ENCODE results near the gene NDUFAF3.

Gene NDUFAF3, protein sequence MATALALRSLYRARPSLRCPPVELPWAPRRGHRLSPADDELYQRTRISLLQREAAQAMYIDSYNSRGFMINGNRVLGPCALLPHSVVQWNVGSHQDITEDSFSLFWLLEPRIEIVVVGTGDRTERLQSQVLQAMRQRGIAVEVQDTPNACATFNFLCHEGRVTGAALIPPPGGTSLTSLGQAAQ

DNA sequence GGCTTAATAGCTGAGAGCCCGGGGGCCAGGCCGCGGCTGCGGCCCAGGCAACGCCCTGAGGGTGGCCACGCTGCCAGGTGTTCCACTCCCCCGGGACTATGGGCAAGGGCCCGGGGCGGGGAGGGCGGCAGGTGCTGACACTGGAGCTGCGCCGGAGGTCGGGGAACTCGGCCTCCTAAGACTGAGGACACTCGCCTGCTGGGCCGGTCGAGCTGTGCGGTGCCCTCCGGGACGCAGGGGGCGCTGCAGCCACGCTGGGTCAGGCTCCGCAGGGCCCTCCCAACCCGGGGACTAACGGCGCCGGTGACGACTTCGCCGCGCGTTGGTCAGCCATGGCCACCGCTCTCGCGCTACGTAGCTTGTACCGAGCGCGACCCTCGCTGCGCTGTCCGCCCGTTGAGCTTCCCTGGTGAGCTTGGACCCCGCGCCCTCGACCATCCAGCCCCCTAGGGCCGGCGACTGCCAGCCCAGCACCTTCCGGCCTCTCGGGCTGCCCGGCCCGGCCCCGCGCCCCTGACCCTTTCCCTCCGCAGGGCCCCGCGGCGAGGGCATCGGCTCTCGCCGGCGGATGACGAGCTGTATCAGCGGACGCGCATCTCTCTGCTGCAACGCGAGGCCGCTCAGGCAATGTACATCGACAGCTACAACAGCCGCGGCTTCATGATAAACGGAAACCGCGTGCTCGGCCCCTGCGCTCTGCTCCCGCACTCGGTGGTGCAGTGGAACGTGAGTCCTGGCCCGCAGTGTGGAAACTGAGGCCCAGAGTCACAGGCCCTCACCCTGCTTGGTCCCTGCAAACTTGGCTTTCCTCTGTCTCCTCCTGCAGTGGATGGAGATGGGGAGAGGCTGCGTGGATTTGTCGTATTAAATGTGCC lies at the start of gene NDUFAF3:
Gene NDUFAF3, plus strand, starts transcription at position 309 of the 875 bp plus-strand sequence. Its CDS starts 24 bp downstream, at position 333.
- DNase-seq (ENCODE audit: low read depth, low spot score): peak; percentile 98

DNA sequence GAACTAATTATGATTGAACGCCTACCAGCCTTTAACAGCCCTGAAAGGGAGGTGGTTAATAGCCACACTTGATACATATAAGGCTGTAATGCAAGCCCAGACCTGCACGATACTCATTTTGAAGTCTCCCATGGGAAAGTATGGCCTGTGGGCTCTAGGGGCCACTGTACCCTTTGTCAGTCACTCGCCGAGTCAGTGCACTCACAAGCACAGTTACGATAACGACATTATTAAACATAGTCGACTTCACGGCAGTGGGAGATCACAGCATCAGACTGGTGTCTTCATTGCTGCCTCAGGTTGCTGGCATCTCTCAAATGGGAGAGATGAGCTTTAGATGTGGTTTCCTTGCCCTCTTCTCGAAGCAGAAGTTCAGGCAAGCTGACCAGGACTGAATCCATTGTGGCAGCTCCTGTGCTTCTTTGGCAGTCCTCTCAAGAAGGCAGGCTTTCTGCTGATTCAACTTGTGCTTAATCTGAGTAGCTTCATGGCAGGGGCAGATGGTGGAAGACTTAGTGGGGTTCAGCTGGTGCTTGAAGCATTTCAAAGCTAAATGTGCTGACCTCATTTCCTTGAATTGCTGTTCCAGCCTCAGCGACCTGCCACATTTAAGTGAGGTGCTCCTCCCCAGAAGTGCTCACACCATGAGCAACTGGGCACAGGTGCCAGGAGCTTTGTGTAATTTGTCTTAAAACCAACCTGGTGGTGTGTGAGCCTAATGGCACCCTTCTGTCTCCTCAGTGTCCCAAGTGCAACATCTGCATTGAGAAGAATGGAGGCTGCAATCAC lies 47.7 kb upstream of the NDUFAF3 start:
- no peak for DNase-seq (ENCODE audit: low read depth, low spot score)

DNA sequence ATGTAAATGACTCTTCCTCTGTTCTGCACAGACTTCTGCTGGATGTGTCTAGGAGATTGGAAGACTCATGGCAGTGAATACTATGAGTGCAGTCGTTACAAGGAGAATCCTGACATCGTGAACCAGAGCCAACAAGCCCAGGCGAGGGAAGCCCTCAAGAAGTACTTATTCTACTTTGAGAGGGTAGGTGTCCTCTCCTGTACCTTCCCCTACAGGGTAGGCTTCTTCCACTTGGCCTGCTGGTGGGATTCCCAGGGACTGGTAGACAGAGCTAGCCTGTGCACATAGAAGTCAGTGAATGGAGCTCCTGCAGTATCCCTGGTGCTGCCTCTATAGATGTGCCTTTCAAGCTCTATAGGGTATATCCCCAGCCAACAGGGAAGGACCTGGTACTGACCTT lies 42.5 kb upstream of the NDUFAF3 start:
- no peak for DNase-seq (ENCODE audit: low read depth, low spot score)

DNA sequence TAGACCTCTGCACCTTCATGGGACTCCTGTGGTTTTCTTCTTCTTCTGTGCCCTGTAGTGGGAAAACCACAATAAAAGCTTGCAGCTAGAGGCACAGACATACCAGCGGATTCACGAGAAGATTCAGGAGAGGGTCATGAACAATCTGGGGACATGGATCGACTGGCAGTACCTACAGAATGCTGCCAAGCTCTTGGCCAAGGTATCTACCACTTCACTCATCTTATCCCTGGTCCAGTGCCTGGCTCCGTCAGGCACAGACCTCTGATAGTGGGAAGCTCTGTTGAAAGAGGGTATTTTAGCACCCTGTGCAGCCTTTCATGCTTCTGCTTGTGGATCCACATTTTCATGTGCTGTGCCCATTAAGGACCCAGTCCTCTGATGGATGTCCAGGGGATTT lies 41.6 kb upstream of the NDUFAF3 start:
- DNase-seq (ENCODE audit: low read depth, low spot score): no peak

DNA sequence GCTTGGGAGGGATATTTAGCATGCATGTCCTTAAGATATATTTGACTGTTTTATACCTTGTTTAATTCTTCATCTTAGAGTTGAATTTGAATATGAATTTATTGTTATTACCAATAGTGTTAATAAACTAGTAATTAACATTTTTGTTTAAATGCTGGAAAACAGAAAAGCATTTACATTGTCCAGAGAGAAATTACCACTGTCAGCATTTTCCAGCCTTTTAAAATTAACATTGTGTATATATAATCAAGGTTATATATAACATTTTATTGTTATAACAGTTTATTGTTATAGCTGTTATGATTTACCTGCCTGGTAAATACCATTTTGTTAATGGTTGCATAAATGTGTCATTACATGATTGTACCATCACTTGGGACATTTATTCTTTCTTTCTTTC lies 39.9 kb upstream of the NDUFAF3 start:
- no peak for DNase-seq (ENCODE audit: low read depth, low spot score)

DNA sequence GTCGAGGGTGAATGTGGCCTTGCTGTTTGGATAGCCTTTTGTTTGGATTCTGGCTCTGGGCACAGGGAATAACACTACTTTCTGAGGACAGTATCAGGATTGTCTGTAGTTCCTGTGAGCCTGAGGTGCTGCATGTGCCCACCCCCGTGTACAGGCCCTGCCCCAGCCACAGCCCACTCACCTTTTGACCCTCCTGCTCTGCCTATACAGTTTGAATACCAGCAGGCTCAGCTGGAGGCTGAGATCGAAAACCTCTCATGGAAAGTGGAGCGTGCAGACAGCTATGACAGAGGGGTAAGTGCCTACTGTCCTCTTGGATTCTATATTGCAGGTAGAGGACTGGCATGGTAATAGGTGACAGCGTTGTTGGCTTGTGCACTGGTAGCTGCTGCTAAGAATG lies 39.2 kb upstream of the NDUFAF3 start:
- DNase-seq (ENCODE audit: low read depth, low spot score): no peak

DNA sequence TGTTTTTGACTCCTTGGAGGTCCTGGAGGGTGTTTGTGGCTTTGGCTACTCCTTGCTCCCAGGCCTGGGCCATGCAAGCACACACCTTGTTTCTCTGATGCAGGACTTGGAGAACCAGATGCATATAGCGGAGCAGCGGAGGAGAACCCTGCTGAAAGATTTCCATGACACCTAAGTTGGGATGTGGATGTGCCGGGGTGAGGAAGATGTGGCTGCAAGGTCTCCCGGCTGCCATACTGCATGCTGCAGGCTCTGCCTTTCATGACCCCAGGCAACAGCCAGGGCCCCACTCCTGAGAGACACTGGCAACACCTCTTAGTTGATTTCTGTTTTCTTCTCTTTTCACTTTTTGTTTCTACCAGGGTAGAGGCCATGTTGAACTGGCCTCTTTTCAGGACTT lies 38.8 kb upstream of the NDUFAF3 start:
- DNase-seq (ENCODE audit: low read depth, low spot score): no peak

DNA sequence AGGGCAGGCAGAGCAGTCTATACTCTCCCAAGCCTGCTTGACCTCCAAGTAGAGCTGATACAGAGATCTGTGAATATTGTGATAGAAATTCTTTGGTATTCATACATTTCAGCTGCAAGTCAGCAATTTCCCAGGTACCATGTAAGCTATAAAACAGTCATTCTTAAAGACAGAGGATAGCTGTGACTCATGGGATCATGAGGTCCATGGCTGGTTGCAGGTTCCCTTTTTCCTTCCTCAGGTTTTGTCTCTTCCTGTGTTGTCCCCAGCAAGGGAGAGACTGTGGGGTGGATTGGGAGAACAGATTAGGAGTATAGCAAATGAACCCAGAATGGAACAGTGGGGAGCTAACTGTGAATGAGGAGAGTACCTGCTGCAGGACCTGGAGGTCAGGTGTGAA lies 37.3 kb upstream of the NDUFAF3 start:
- DNase-seq (ENCODE audit: low read depth, low spot score): no peak

DNA sequence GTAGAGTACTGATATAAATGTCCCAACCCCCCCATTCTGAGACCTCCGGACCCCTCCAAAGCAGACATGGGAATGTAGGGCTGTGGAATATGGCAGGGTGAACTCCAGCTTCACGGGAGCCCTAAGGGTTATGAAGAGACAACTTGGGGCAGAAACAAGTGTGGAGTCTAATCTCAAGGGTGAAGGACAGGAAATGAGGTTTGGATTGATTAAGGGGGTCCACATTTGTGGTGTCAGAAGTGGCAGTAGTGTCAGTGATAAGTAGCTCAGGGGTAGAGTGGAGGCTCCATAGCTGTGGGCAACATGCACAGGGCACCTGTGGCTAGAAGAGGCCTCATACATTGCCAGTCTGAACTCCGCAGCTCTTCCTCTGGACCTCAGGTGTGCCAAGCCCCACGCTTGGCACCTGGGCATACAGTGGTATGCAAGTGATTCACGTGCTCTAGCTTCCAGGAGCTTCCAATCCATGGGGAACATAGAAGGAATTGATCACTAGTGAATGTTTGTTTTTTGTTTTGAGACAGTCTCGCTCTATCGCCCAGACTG lies 36.0 kb upstream of the NDUFAF3 start:
- no peak for DNase-seq (ENCODE audit: low read depth, low spot score)

DNA sequence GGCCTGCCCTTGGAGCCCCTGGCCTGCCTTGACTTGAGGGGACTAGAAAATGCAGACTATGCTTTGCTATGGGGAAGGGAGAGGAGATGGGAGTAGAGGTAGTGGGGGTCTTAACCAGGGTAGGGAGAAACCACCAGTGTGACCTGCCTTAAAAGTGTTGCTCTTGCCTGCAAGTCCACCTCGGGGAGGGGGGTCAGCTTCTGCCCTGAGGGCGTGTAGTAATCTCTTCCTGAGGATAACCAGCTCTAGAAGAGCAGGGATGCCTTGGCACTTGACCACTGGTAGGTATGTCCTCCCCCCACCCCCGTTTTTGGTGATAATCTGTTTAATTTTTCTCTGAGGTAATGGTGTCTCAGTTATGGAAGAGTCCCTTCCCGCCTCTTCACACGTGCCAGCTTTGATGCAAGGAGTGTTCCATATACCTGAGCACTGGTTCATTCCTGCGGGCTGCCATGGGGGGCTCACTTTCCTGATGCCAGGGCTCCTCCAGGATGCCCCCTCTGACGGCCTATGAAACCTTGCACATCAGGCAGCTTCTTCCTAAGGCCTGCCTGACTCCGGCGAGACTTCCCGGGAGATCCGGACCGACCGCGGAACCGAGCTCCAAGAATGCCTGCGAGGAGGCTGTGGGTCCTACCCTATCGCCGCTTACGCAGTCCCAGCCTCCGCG lies 32.7 kb upstream of the NDUFAF3 start:
- DNase-seq (ENCODE audit: low read depth, low spot score): no peak

DNA sequence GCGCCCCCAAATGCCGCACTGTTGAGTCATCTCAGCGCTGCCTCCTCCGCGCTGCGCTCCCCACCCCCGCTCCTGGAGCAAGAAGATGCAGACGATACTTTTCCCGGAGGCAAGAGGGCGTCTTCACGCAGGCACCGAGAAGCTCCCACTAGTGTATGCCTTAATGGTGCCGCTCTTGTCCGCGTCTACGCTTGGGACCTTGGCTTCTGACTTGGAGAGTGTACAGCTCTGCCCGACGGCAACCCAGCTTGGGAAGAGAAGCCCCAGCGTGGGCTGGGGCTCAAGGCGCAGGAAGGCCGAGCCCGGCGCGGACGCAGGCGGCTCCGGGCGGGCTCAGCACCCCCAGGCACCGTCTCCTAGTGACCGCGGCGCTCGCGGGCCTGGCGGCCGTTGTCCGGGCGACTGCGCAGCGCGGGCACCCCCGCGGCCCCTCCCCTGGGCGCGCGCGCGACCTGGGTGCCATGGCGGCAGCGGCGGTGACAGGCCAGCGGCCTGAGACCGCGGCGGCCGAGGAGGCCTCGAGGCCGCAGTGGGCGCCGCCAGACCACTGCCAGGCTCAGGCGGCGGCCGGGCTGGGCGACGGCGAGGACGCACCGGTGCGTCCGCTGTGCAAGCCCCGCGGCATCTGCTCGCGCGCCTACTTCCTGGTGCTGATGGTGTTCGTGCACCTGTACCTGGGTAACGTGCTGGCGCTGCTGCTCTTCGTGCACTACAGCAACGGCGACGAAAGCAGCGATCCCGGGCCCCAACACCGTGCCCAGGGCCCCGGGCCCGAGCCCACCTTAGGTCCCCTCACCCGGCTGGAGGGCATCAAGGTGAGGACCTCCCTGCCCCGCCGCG lies 31.9 kb upstream of the NDUFAF3 start, which contains the start of gene P4HTM:
Gene P4HTM, plus strand, starts transcription at position 446 of the 840 bp plus-strand sequence. Its CDS starts 16 bp downstream, at position 462.
- peak; percentile 98 for DNase-seq (ENCODE audit: low read depth, low spot score)

DNA sequence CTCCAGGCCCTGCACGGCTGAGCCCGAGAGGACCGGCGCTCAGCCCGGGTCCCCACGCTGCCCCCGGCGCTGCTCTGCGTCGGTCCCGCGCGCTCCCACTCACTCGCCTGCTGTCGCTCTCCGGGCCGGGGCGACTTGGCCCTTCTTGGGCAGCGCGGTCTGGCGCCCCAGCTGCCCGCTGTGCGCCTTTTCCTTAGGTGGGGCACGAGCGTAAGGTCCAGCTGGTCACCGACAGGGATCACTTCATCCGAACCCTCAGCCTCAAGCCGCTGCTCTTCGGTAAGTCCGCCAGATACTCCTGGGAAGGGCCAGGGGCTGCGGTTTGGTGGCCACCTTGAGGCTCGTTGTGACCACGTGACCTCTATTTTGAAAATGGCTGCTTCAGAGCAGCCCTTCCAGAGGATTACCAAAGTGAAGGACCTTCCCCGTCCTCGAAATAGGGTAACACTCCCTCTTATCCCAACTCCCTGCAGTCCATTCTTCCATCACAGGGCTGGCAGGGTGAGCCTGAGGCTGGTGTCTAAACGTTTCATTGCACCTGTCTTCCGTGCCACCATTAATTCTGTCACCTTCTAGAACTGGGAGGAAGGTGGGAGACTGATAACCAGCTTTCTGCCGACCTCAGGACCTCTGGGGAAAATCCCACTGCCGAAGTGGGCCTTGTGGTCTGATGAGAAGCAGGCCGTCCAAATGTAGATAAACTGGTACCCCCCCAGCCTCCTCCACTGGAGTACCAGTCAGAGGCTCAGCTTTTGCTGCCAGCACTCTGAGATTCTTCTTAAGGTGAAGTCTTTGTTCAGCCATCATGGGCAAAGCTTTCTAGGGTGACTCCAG lies 31.1 kb upstream of the NDUFAF3 start:
- DNase-seq (ENCODE audit: low read depth, low spot score): peak; percentile 61

DNA sequence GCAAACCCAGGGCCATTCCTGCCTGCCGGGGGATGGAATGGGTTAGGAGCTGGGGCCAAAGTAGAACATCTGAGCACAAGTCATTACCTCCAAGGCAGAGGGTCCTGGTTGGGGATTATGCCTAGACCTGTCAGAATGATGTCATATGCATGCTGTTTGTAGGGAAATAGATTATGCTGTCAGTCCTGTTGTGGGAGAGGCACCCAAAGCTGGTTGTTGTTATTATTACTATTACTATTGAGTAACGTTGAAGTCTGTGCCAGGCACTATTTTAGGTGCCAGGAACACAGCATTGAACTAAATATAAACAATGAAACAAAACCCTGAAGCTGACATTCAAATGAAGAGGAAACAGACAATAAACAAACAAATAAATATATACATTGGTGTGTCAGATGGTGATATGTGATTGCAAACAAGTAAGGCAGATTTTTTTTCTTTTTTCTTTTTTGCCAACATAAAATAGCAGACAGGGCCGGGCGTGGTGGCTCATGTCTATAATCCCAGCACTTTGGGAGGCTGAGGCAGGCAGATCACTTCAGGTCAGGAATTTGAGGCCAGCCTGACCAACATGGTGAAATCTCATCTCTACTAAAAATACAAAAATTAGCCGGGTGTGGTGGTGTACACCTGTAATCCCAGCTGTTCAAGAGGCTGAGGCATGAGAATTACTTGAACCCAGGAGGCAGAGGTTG lies 29.9 kb upstream of the NDUFAF3 start:
- DNase-seq (ENCODE audit: low read depth, low spot score): no peak

DNA sequence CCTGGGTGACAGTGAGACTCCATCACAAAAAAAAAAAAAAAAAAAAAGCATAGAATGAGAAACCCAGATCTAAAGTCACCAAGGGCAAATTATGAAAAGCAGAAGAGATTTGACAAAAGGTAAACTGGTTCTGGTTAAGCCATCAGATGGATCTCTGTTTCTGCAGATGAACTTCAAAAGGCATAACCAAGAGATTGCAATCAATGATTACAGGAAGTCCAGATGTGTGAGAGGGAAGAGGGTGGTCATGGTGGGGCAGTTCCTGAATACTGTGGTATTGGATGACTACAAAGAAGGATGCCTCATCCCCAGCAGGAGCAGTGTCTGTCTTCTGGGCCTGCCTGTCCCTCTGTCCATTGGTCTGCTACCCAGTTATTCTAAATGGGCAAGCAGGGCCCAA lies 28.1 kb upstream of the NDUFAF3 start:
- DNase-seq (ENCODE audit: low read depth, low spot score): no peak

DNA sequence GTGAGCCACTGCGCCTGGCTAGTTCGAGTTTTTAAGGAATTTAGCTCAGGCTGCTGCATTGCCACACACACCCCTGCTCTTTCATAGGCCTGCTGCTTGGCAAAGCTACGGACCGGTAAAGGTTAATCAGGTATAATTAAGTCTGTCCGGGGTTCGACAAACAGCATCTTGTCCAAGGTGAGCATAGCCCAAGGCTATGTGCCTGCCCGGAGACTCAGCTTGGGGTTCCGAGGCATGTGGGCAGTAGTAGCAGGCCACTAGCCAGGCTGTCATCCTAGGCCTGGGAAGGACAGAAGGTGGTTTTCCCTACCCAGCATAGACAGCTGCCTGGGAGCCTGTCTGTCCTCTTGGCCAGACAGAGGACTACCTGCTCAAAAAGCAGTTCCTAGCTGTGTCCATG lies 25.3 kb upstream of the NDUFAF3 start:
- DNase-seq (ENCODE audit: low read depth, low spot score): no peak

DNA sequence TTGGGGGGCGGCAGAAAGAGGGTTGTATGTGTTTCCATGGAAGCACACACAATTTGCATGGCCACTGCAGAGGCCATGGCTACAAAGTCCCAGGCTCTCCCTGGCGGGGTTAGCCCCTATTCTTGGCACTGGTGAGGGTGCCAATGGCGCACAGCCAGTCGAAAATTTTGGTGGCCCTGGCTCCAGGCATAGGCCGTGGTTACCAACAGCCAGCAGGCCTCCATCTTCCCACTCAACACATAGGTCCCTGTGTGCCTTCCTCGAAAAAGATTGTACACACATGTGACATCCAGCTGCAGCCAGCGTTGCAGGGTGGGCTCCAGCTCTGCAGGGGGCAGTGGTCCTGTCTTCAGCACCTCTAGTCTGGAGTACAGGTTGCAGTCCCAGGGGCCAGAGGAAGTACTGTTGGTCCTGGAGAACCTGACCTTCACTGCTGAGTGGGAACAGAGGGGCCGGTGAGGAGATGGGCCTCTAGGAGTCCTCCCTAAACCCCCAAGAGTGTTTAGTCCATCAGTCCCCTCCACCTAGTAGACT lies 24.8 kb upstream of the NDUFAF3 start:
- no peak for DNase-seq (ENCODE audit: low read depth, low spot score)

DNA sequence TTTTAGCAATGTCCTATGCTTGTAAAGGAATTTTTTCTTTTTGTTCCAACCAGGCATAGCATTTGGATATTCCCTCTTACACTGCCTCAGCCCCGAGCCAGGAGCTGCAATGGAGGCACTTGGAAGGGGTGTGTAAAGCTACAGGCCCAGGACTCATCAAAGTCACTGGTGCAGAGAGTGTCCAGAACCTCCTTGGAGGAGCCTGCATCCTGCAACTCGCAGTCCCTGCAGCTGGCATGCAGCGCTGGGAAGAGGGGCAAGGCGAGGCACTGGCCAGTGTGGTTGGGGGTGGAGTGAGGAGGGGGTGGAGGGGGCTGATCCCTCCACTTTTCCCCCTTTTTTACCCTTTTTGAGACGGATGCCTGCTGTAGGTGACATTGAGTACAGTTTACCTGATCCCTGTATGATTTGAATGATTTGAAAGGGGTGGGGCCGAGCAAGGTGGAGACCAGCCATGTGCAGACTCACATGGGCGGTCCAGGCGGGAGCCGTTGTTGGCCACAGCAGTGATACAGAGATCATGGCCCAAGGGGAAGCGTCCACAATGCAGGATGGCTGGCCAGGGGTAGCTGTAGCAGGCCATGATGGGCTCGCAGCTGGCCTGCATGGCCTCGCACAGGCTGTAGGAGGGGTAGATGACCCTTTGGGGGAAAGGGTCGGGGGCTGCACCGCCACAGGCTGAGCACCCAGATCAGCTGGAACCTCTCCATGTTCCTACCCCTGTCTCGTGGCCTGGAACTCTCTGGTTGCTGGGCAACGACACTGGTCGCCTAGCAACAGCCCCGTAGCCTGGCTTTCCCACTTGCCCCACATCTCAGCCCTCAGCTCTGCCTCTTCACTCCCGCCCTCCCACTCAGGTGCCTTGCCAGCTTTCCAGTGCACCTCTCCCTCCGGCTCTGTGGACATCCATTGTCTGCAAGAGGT lies 23.9 kb upstream of the NDUFAF3 start:
- no peak for DNase-seq (ENCODE audit: low read depth, low spot score)
